GM18517 (cell line): ENCODE measurements around the gene ZNF423.

ENCODE experiments used
- ATAC-seq: cut with Tn5 transposase; IDR thresholded peaks from one replicate; pipeline ENCODE4 v1.9.1; 2021; ENCODE audit warnings: mild to moderate bottlenecking, moderate library complexity; ENCODE audit not compliant: unreplicated experiment

Gene ZNF423

DNA sequence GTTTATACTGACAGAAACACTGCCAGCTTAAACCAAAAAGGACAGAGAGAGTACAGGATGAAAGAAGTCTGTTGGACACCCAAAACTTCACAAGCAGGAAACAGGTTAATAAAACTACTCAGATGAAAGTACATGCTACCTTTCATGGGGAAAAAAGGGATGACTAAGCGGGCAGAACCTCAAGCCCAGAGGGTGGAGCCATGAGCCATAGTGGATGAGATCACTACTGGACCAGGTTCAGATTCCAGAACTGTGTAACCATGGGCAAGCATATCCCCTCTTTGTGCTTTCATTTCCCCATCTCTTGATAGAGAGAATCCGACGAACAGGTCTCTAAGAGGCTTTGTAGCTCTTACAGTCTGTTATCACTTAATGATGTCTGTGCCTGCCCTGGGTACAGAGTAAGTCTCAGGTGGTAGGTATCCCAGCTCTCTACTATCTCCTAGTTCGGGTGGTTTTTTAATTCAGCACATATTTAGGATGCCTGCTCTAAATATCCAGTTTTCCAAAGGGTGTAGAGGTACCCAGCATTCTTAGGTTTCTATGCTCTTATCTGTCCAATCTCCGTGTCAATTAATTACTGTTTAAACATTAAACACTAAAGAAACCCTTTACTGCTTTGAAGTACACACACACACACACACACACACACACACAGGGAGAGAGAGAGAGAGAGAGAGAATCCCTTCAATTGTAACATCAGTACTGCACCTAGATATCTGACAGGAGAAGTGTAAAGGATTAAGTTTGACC lies 206.7 kb downstream of the ZNF423 start:
- ATAC-seq: no peak

DNA sequence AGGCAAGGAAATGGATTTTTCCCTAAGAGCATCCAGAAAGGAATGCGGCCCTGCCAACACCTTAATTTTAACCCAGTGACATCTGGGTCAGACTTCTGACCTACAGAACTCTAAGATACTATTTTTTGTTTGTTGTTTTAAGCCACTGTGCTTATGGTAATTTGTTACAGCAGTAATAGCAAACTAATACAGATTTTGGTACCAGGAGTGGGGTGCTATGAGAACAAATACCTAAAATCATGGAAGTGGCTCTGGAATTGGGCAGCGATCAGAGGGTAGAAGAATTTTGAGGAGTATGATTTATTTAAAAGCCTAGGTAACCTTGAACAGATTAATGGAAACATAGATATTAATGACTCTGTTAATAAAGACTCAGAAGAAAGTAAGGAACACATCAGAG lies 208.2 kb downstream of the ZNF423 start:
- no peak for ATAC-seq

- ATAC-seq: no peak
Observed at GRCh38 chr16:49645263-49645662, 210.6 kb downstream of the ZNF423 start.

DNA sequence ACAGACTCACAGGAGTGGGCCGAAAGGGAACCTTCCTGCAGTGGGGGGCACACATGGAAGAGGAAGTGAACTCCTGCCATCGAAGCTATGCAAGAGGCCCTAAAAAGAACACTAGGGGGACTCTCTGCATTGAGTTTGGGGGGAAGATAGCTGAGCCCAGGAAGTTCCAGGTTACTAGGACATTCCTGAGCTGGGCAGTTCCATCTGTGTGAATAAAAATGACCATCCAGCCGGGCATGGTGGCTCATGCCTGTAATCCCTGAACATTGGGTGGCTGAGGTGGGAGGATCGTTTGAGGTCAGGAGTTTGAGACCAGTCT lies 211.8 kb downstream of the ZNF423 start:
- ATAC-seq: no peak

GRCh38 chr16:49643429-49644144 lies 212.3 kb downstream of the ZNF423 start:
- ATAC-seq: no peak

DNA sequence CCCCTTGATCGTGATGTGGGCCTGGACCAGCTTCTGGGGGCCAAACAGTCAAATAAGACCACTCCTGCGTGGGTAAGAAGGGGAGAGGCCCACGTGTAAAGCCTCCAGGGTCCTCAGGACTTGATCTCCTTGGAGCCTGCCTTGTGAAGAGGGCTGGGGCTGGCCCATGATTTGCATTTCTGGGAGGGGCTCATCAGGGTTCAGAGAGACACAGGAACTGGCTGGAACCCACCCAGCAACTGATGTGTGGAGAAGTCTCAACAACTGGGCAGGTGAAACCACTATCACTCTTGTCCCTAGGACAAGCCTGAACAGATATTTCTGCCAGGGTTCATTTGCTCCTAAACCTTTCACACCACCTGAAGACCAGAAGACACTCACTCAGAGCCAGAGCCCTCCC lies 214.7 kb downstream of the ZNF423 start:
- ATAC-seq: no peak

GRCh38 chr16:49640581-49640980 lies 215.3 kb downstream of the ZNF423 start:
- no peak for ATAC-seq

GRCh38 chr16:49639739-49640431 lies 216.0 kb downstream of the ZNF423 start:
- ATAC-seq: no peak

GRCh38 chr16:49638673-49639610 lies 217.0 kb downstream of the ZNF423 start:
- no peak for ATAC-seq

- ATAC-seq: no peak
Observed at GRCh38 chr16:49637933-49638672, 217.8 kb downstream of the ZNF423 start.

GRCh38 chr16:49637511-49637910 lies 218.4 kb downstream of the ZNF423 start:
- no peak for ATAC-seq

- no peak for ATAC-seq
Observed at GRCh38 chr16:49636608-49637007, 219.3 kb downstream of the ZNF423 start.

- no peak for ATAC-seq
Observed at GRCh38 chr16:49635591-49636581, 220.0 kb downstream of the ZNF423 start.

DNA sequence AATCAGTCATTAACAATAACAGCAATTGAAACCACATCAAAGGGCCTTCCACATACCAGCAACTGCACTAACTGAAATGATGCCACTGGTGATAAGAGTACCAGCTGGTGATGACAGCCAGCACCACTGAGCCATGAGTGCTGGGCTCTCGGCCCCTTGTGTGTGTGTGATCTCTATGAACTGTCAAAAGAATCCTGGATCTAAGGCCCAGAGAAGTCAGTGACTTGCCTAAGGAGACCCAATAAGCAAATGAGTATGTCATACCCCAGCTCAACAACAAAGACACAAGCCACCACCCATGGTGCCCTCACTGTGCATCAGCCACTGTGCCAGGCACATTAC lies 220.9 kb downstream of the ZNF423 start:
- ATAC-seq: no peak

- no peak for ATAC-seq
Observed at GRCh38 chr16:49634235-49635008, 221.5 kb downstream of the ZNF423 start.

GRCh38 chr16:49632795-49633184 lies 223.1 kb downstream of the ZNF423 start:
- no peak for ATAC-seq

DNA sequence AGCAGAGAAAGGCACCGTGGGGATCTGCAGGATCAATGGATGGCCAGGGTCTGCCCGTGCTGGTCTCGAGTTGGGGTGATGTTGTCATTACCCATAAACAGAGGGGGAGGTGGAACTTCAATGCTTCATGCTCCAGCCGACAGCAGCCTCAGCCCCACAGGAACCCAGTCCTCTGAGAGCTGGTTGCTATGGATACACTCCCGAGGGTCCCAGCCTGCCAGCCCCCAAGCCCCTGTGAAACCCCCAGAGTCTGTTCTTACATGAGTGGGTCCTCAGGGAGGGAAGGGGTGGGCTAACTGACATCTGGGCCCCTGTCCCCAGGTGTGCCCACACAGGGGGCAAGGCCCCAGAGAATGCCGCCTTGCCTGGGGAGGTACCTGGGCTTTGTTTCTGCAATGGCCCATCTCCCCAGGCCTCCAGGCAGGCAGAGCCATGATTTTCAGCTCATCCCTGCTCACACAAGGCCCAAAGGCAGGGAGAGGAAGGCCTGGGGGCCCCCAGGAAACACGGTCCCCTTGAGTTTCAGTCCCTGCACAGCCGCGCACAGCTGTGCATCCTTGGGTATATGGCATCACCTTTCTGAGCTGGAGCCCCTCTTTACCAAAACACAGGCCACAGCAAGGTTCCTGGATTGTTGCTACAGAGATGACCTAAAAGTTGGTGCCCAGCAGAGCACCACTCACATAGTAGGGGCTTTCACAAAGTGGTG lies 223.7 kb downstream of the ZNF423 start:
- ATAC-seq: no peak
